NB4 (cell line): Measurements from ENCODE around the gene CDCP2.

Source experiments
- MYC ChIP-seq: IDR thresholded peaks from 2 replicates; pipeline ENCODE4 v1.6.1; 2011; ENCODE audit warnings: low read depth, low read length
- POLR2A ChIP-seq: IDR thresholded peaks from 2 replicates; pipeline ENCODE4 v1.6.1; 2011; ENCODE audit warnings: mild to moderate bottlenecking; ENCODE audit not compliant: insufficient read length; ENCODE audit errors: extremely low read depth
- TF ChIP-seq, protein P1 (sequence below): IDR thresholded peaks from 2 replicates; pipeline ENCODE4 v1.6.1; 2011; ENCODE audit warnings: low read depth, low read length
- TF ChIP-seq, protein P2 (sequence below): IDR thresholded peaks from one replicate; pipeline ENCODE4 v1.5.1; 2012; ENCODE audit warnings: low read depth, low read length

DNA sequence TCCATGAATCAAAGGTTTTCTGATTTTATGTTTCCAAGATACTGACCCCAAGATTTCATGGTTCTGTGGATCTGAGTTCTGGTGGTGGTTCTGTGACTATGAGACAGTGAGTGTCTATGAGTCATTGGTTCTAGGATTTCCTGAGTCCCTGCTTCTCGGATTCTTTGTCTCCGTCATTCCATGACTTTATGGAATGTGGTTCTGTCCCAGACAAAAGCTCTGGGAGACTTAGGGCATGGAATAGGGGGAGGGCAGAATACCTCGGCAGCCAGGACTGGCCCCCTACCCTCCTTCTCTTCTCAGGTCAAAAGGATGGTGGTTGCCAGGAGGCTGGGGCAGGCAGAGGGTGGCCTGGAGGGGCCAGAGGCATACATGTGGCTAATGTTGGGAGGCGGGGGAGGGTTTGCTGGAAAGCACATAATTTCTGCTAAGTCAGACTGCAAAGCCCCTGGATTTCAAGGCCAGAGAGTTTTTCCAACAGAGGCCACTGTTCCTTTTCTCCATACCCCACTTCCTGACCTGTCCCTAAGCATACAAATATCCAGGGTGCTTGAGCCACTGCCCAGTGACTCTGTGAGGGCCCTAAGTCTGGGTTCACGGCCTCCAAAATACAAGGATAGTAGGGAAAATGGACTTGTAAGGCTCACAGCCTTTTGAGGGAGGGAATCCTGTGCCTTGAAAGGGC, 17.2 kb downstream of the CDCP2 start:
- TF ChIP-seq, protein P1, sequence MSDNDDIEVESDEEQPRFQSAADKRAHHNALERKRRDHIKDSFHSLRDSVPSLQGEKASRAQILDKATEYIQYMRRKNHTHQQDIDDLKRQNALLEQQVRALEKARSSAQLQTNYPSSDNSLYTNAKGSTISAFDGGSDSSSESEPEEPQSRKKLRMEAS, result no peak
- TF ChIP-seq, protein P2, sequence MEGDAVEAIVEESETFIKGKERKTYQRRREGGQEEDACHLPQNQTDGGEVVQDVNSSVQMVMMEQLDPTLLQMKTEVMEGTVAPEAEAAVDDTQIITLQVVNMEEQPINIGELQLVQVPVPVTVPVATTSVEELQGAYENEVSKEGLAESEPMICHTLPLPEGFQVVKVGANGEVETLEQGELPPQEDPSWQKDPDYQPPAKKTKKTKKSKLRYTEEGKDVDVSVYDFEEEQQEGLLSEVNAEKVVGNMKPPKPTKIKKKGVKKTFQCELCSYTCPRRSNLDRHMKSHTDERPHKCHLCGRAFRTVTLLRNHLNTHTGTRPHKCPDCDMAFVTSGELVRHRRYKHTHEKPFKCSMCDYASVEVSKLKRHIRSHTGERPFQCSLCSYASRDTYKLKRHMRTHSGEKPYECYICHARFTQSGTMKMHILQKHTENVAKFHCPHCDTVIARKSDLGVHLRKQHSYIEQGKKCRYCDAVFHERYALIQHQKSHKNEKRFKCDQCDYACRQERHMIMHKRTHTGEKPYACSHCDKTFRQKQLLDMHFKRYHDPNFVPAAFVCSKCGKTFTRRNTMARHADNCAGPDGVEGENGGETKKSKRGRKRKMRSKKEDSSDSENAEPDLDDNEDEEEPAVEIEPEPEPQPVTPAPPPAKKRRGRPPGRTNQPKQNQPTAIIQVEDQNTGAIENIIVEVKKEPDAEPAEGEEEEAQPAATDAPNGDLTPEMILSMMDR, result no peak
- no peak for TF ChIP-seq POLR2A
- no peak for TF ChIP-seq MYC
